ENCODE data around the gene SLC27A3. TPM values are rescaled to one million over a fixed set of nuclear protein-coding genes. Genes with fewer than 3 reads are reported as not detected.

SLC27A3 gene
- polyA plus RNA-seq, 10 donors, result 17.9 to 32.7 (median 23.6) TPM

Other genes with a start within 250 kb of the SLC27A3 start
- 100 to 1,000 TPM; 159 to 322 (median 210) TPM for gene S100A6, start 239.4 kb upstream of the SLC27A3 start, polyA plus RNA-seq (ENCODE audit: insufficient read length in 10 of 10)
- under 1 TPM in 5 of 10 donors, not detected in 5; 0.23 to 0.65 (median 0.41) TPM for gene S100A5, start 234.5 kb upstream of the SLC27A3 start, polyA plus RNA-seq (ENCODE audit: insufficient read length in 10 of 10)
- gene S100A4, start 229.6 kb upstream of the SLC27A3 start, polyA plus RNA-seq (ENCODE audit: insufficient read length in 10 of 10), result 100 to 1,000 TPM; 162 to 254 (median 206) TPM
- 1 to 10 TPM in 4 of 10 donors, under 1 TPM in 4, not detected in 2; 0.35 to 1.2 (median 0.86) TPM for gene S100A3, start 226.1 kb upstream of the SLC27A3 start, polyA plus RNA-seq (ENCODE audit: insufficient read length in 10 of 10)
- gene S100A2, start 209.6 kb upstream of the SLC27A3 start, polyA plus RNA-seq (ENCODE audit: insufficient read length in 10 of 10), result 10 to 100 TPM in 2 of 10 donors, 1 to 10 TPM in 6, under 1 TPM in 2; 0.35 to 11.4 (median 1.5) TPM
- gene S100A16, start 162.3 kb upstream of the SLC27A3 start, polyA plus RNA-seq (ENCODE audit: insufficient read length in 10 of 10), result 10 to 100 TPM; 41.9 to 80.4 (median 56.6) TPM
- gene S100A14, start 159.1 kb upstream of the SLC27A3 start, polyA plus RNA-seq (ENCODE audit: insufficient read length in 10 of 10), result 10 to 100 TPM in 2 of 10 donors, under 1 TPM in 6, not detected in 2; 0.22 to 51.2 (median 0.36) TPM
- 10 to 100 TPM; 55.3 to 95.0 (median 78.7) TPM for gene S100A13, start 147.9 kb upstream of the SLC27A3 start, polyA plus RNA-seq (ENCODE audit: insufficient read length in 10 of 10)
- 10 to 100 TPM in 5 of 10 donors, 1 to 10 TPM in 5; 2.6 to 16.6 (median 10.0) TPM for gene S100A1, start 147.0 kb upstream of the SLC27A3 start, polyA plus RNA-seq (ENCODE audit: insufficient read length in 10 of 10)
- 10 to 100 TPM; 77.9 to 97.5 (median 88.2) TPM for gene CHTOP, start 141.3 kb upstream of the SLC27A3 start, polyA plus RNA-seq (ENCODE audit: insufficient read length in 10 of 10)
- gene SNAPIN, start 116.7 kb upstream of the SLC27A3 start, polyA plus RNA-seq (ENCODE audit: insufficient read length in 10 of 10), result 10 to 100 TPM; 44.5 to 50.4 (median 46.6) TPM
- 100 to 1,000 TPM; 156 to 204 (median 167) TPM for gene ILF2, start 104.4 kb upstream of the SLC27A3 start, polyA plus RNA-seq (ENCODE audit: insufficient read length in 10 of 10)
- 10 to 100 TPM; 12.2 to 18.2 (median 15.0) TPM for gene NPR1, start 96.7 kb upstream of the SLC27A3 start, polyA plus RNA-seq (ENCODE audit: insufficient read length in 10 of 10)
- gene INTS3, start 47.4 kb upstream of the SLC27A3 start, polyA plus RNA-seq (ENCODE audit: insufficient read length in 10 of 10), result 10 to 100 TPM; 31.4 to 60.0 (median 39.8) TPM
- gene GATAD2B, start 147.6 kb downstream of the SLC27A3 start, polyA plus RNA-seq (ENCODE audit: insufficient read length in 10 of 10), result 10 to 100 TPM; 12.5 to 20.1 (median 17.9) TPM
- 10 to 100 TPM; 18.7 to 44.4 (median 30.2) TPM for gene DENND4B, start 171.3 kb downstream of the SLC27A3 start, polyA plus RNA-seq (ENCODE audit: insufficient read length in 10 of 10)
- gene CRTC2, start 183.2 kb downstream of the SLC27A3 start, polyA plus RNA-seq (ENCODE audit: insufficient read length in 10 of 10), result 10 to 100 TPM; 16.2 to 30.6 (median 21.2) TPM
- gene SLC39A1, start 188.1 kb downstream of the SLC27A3 start, polyA plus RNA-seq (ENCODE audit: insufficient read length in 10 of 10), result 10 to 100 TPM; 36.0 to 54.4 (median 43.2) TPM
- 10 to 100 TPM in 7 of 10 donors, 1 to 10 TPM in 3; 9.0 to 16.3 (median 12.4) TPM for gene CREB3L4, start 192.5 kb downstream of the SLC27A3 start, polyA plus RNA-seq (ENCODE audit: insufficient read length in 10 of 10)
- 10 to 100 TPM; 66.7 to 93.8 (median 77.3) TPM for gene JTB, start 202.3 kb downstream of the SLC27A3 start, polyA plus RNA-seq (ENCODE audit: insufficient read length in 10 of 10)
- 100 to 1,000 TPM in 1 of 10 donors, 10 to 100 TPM in 9; 69.1 to 115 (median 81.9) TPM for gene RAB13, start 210.9 kb downstream of the SLC27A3 start, polyA plus RNA-seq (ENCODE audit: insufficient read length in 10 of 10)
- gene RPS27, start 215.4 kb downstream of the SLC27A3 start, polyA plus RNA-seq (ENCODE audit: insufficient read length in 10 of 10), result 1,000 to 10,000 TPM; 2,992 to 4,353 (median 3,555) TPM

Measured in muscle of back (tissue), 10 donors.